Measurements from ENCODE around the gene DRC7.

- TF ChIP-seq CTCF (conservative IDR thresholded peaks at IDR 0.05) (no peak), ZFX (IDR thresholded peaks at IDR 0.05) (no peak)
Measured at GRCh38 chr16:57645169-57645568, 49.4 kb upstream of the DRC7 start.

Data from C4-2B (cell line).